Measurements from ENCODE around the gene MYBPC2. TPM values are rescaled to one million over a fixed set of nuclear protein-coding genes. Genes with fewer than 3 reads are reported as not detected.

Gene MYBPC2
- total and polyA plus RNA-seq, 9 of the 15 experiments (the other 6 are each of a cell fraction or from before 2014, with no cell fraction given), result 0.01 to 0.14 (median 0.04) TPM; not detected in 6

GRCh38 chr19:50510700-50511068 lies 78.0 kb downstream of the MYBPC2 start:
- BruUV-seq (replicated peaks), result no TSS peak
- in situ Hi-C loops (cut with MboI), result no loop called here
- intact Hi-C loops (cut with micrococcal nuclease), result no loop called here
- Histone ChIP-seq H3K9me1 (ENCODE audit: control insufficient read depth, insufficient read depth, low read length) (peaks cover 4% of the 10 kb centered on the region), H3K4me3 (peak overlapping the region; percentile 55), H2AFZ (ENCODE audit: low read depth, low read length) (peak overlapping the region; percentile 88), H3K27ac (ENCODE audit: extremely low read depth, low read depth, low read length) (peak overlapping the region; percentile 74; the same call in 2 of the 3 replicates), H3K36me3 (ENCODE audit: control insufficient read depth, insufficient read depth, low read length) (no peaks in the 10 kb centered on the region), H3K79me2 (ENCODE audit: control insufficient read depth, insufficient read depth, low read length) (no peaks in the 10 kb centered on the region; the same call in 2 of the 3 replicates), H4K20me1 (replicated peaks; ENCODE audit: control insufficient read depth, insufficient read depth, low read length) (no peaks in the 10 kb centered on the region), H3K4me1 (replicated peaks in 1 of 2; ENCODE audit: control insufficient read depth in 2 of 2, insufficient read depth in 2 of 2, low read length in 2 of 2) (peaks cover 5 to 69% of the 10 kb centered on the region in 2 experiments; a peak in 4 of 5 replicates), H3K4me2 (ENCODE audit: insufficient read depth, low read length) (peak overlapping the region; percentile 85), H3K9me3 (replicated peaks; ENCODE audit: control insufficient read depth, insufficient read depth, low read depth, low read length) (no peaks in the 10 kb centered on the region), H3K9ac (ENCODE audit: insufficient read depth in 1 of 2, low read depth in 2 of 2, low read length in 2 of 2) (peak overlapping the region; percentile 58 to 93), H3K27me3 (ENCODE audit: control insufficient read depth in 2 of 2, insufficient read depth in 2 of 2, low read length in 2 of 2) (no peaks in the 10 kb centered on the region)
- POLR2A ChIA-PET, result interaction anchor here (0.6 to 1.5 kb wide), 7 partner anchors 11 to 369 kb away, joined by 3 to 5 read pairs (median 4); no protein-coding TSS in a partner anchor
- ATAC-seq, result no peak
- CTCF ChIA-PET (ENCODE audit: low intra/inter-chr PET ratio), result interaction anchor here (0.7 kb wide), 1 partner anchor 24 kb away, joined by 5 read pairs; no protein-coding TSS in a partner anchor
- WGBS (ENCODE audit: insufficient coverage, low coverage, missing lambda C conversion rate), result 22% methylated on average over 10 of the region's 10 CpGs
- DNase-seq (ENCODE audit: extremely low read depth in 1 of 4, low spot score in 3 of 4), result no peak
- no peak for FAIRE-seq
- peak; percentile 93 for TF ChIP-seq MYNN (IDR thresholded peaks at IDR 0.05)
- no peak for TF ChIP-seq MYNN (CRISPR knock-in tag; IDR thresholded peaks at IDR 0.05)
- TF ChIP-seq ZNF41 (CRISPR knock-in tag; conservative IDR thresholded peaks at IDR 0.05), result no peak
- no peak for TF ChIP-seq HDGF (IDR thresholded peaks at IDR 0.05)
- TF ChIP-seq KDM1A (IDR thresholded peaks at IDR 0.05), result peak; percentile 18 to 75; a peak in 2 of 4 replicates
- TF ChIP-seq SREBF1 (IDR thresholded peaks at IDR 0.05; ENCODE audit: borderline replicate concordance, low read depth, low read length), result no peak
- peak in 1 of 2 experiments; percentile 87; a peak in 2 of 4 replicates for TF ChIP-seq CSDE1 (IDR thresholded peaks at IDR 0.05)
- TF ChIP-seq ZC3H11A (IDR thresholded peaks at IDR 0.05; ENCODE audit: low read depth, low read length), result no peak
- no peak for TF ChIP-seq ZNF75A (CRISPR knock-in tag; IDR thresholded peaks at IDR 0.05)
- no peak for TF ChIP-seq ETV6 (IDR thresholded peaks at IDR 0.05; ENCODE audit: borderline replicate concordance in 1 of 2, low read depth in 2 of 2, low read length in 1 of 2)
- TF ChIP-seq ETV6 (CRISPR knock-in tag; IDR thresholded peaks at IDR 0.05; ENCODE audit: borderline replicate concordance), result 0 out of 2 replicates have a peak, but pooled peaks have one; percentile 17
- TF ChIP-seq RBM25 (IDR thresholded peaks at IDR 0.05; ENCODE audit: low read depth, low read length, severe bottlenecking), result no peak
- TF ChIP-seq ZNF79 (CRISPR knock-in tag; IDR thresholded peaks at IDR 0.05; ENCODE audit: low read depth), result no peak
- no peak for TF ChIP-seq ZNF12 (CRISPR knock-in tag; IDR thresholded peaks at IDR 0.05)
- TF ChIP-seq SPI1 (IDR thresholded peaks at IDR 0.05; ENCODE audit: borderline replicate concordance, low read depth, low read length), result peak; percentile 80
- 0 out of 2 replicates have a peak, but pooled peaks have one; percentile 25 for TF ChIP-seq HDAC2 (IDR thresholded peaks at IDR 0.05)
- TF ChIP-seq SNRNP70 (optimal IDR thresholded peaks at IDR 0.05; ENCODE audit: low read depth, low read length), result no peak
- TF ChIP-seq SP2 (IDR thresholded peaks at IDR 0.05; ENCODE audit: extremely low read depth, low read depth, low read length, poor library complexity, severe bottlenecking), result peak; percentile 19
- peak; percentile 98 for TF ChIP-seq RFX1 (IDR thresholded peaks at IDR 0.05)
- no peak for TF ChIP-seq FUS (optimal IDR thresholded peaks at IDR 0.05; ENCODE audit: low read depth, low read length)
- peak in 1 of 2 experiments; percentile 29; a peak in 1 of 4 replicates for TF ChIP-seq HDAC1 (IDR thresholded peaks at IDR 0.05)
- TF ChIP-seq POLR2B (IDR thresholded peaks at IDR 0.05; ENCODE audit: low read depth, partially characterized antibody), result peak; percentile 31
- no peak for TF ChIP-seq CEBPG (CRISPR knock-in tag; IDR thresholded peaks at IDR 0.05)
- TF ChIP-seq CEBPG (tag; conservative IDR thresholded peaks at IDR 0.05 in 1 of 2, IDR thresholded peaks at IDR 0.05 in 1 of 2), result no peak

Measured in K562 (cell line).